ENCODE data around the gene HS3ST2.
A peak's percentile ranks its signal among the peaks of the same experiment; 100 is the strongest.
"Not testable (repeated sequence)": the region's sequence is repeated elsewhere in the genome, so short reads cannot be mapped to it uniquely, and the experiment has no call there.

Gene HS3ST2

DNA sequence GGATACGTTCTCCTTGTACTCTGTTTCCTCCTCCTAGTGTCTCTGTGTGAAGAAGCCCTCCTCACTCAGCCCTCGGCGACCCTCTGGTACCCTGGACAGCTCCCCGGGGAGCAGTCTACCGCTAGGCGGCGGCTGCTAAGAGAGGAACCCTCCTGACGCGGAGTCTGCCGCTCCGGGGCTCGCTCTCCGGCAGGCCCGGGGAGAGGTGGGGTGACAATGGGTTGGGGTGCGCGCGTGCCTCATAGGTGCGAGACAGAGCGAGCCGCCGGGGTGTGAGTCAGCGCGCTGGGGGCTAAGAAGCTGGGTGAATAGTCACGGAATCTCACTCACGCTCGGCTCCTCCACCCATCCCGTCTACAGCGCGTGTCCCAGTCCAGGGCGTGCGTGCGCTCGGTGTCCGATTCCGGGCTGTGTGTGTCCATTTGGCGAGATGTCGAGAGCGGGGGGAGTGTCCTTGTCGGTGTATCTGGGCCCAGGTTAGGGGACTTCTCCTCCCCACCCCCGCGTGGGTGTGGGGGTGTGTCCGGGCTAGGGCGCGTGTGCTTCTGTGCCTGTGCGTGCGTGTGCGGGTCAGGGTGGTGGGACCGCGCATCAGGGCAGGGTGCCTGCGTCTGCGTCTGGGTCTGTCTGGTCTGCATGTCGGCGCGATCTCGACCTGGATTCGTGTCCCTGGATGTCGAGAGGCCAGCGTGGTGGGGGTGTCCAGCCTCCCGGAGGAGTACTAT lies 577 bp upstream of the HS3ST2 start:
- DNase-seq (ENCODE audit: low read depth in 1 of 2, low spot score in 1 of 2): peak in 1 of 2 donors; percentile 17

DNA sequence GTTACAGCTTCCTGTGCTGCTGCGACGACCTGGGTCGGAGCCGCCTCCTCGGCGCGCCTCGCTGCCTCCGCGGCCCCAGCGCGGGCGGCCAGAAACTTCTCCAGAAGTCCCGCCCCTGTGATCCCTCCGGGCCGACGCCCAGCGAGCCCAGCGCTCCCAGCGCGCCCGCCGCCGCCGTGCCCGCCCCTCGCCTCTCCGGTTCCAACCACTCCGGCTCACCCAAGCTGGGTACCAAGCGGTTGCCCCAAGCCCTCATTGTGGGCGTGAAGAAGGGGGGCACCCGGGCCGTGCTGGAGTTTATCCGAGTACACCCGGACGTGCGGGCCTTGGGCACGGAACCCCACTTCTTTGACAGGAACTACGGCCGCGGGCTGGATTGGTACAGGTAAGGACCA lies 746 bp downstream of the HS3ST2 start:
- no peak for DNase-seq (ENCODE audit: low read depth in 1 of 2, low spot score in 1 of 2)

DNA sequence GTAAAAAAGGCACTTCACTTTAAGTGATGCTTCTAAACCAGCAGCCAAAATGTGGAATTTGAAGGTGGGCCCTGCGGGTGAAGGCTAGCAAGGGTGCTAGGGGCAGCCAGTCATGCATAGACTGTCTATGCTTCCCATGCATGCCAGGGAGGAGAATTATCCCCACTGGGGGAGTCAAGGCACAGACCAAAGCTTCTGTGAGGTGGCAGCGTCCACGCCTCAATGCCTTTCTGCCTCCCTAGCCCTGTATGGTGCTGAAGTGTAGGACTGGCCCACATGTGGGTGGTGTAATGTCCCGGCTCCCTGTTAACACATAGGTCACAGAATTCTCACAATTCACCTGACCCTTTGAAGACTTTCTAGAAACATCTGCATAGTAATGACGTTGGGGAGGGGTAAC lies 1.9 kb downstream of the HS3ST2 start:
- DNase-seq (ENCODE audit: low read depth in 1 of 2, low spot score in 1 of 2): no peak

DNA sequence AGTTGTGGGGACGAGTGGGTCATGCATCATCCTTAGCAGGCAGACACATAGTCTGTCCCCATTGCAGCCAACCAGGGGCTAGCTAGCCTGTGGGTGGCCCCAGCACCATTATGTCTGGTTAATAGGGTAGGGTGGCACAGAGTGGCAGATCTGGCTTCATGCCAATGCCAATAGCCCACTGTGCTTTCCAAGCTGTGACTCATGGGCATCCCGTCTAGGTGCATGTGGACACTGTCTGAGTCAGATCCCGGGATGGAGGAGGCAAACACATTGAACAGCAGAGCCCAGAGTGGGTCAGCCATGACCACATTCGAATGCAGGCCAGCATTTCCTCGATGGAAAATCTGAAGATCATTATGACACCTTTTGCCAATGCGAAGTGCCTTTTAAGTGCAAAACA lies 2.5 kb downstream of the HS3ST2 start:
- no peak for DNase-seq (ENCODE audit: low read depth in 1 of 2, low spot score in 1 of 2)

DNA sequence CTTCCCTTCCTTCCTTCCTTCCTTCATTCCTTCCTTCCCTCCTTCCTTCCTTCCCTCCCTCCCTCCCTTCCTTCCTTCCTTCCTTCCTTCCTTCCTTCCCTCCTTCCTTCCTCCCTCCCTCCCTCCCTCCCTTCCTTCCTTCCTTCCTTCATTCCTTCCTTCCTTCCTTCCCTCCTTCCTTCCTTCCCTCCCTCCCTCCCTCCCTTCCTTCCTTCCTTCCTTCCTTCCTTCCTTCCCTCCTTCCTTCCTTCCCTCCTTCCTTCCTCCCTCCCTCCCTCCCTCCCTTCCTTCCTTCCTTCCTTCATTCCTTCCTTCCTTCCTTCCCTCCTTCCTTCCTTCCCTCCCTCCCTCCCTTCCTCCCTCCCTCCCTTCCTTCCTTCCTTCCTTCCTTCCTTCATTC lies 4.8 kb downstream of the HS3ST2 start:
- DNase-seq (ENCODE audit: low read depth in 1 of 2, low spot score in 1 of 2): not testable (repeated sequence)

DNA sequence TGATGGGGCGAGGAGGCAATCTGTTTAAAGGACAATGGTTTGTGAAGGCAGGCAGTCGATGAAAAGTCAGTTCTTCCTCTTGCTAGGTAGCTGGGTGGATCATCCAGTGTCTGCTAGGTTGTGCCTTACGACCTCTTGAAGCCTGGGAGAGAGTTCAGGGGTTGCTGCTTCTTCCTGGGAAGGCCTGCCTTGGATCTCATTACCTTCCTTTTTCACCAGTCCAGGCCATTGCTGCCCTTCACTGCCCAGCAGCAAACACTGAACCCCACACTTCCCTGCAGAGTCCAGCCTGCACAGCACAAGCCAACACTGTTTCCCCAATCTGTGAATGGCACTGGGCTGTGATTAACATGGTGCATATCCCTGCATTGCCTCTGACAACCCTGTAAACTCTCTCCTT lies 24.7 kb downstream of the HS3ST2 start:
- DNase-seq (ENCODE audit: low read depth in 1 of 2, low spot score in 1 of 2): no peak

DNA sequence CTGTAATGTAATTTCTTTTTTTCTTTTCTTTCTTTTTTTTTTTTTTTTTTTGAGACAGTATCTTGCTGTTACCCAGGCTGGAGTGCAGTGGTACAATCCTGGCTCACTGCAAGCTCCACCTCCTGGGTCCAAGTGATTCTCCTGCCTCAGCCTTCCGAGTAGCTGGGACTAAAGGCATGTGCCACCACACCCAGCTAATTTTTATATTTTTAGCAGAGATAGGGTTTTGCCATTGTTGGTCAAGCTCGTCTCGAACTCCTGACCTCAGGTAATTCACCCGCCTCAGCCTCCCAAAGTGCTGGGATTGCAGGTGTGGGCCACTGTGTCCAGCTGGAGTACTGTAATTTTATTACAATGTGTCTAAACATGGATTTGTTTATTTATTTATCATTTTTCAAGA lies 28.1 kb downstream of the HS3ST2 start:
- DNase-seq (ENCODE audit: low read depth in 1 of 2, low spot score in 1 of 2): not testable (repeated sequence)

DNA sequence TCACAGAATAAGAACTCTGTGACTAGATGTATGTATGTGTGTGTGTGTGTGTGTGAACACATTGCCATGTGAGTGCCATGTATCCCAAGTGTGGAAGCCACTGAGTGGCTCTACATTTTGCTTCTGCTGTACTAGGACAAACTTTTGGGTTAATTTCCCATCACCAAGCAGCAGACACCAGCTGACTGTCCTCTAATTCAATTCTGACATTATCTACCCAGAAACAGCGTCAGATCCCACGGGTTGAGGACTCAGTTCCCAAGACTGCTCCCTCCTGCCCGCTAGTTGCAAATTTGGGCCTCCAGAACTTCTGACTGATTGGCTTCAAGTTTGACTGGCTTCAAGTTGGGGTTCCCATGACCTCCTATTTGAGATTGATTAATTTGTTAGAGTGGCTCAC lies 29.2 kb downstream of the HS3ST2 start:
- DNase-seq (ENCODE audit: low read depth in 1 of 2, low spot score in 1 of 2): no peak

DNA sequence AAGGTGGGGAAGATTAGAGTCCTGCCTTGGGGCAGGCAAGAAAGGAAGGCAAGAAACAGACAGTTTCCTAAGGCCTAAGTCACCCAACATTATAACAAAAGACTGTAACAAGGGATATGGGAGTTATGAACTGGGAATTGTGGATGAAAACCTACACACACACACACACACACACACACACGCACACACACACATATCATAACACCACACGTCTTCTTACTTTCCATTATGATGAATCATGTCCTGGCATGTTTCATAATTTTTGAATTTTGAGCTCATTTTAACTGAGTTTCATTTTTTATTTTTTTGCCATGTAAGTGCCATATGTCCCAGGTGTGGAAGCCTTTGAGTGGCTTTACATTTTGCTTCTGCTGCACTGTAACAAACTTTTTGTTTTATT lies 29.9 kb downstream of the HS3ST2 start:
- no peak for DNase-seq (ENCODE audit: low read depth in 1 of 2, low spot score in 1 of 2)

DNA sequence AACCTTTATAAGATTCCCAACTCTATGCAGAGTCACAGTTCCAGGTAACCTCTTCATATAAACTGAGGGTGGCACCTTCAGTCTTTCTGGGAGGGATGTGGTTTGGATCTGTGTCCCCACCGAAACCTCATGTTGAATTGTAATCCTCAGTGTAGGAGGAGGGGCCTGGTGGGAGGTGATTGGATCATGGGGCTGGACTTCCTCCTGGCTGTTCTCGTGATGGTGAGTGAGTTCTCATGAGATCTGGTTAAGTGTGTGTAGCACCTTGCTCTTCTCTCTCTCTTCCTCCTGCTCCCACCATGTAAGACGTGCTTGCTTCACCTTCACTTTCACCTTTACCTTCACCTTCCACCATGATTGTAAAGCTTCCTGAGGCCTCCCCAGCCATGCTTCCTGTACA lies 30.5 kb downstream of the HS3ST2 start:
- DNase-seq (ENCODE audit: low read depth in 1 of 2, low spot score in 1 of 2): no peak

DNA sequence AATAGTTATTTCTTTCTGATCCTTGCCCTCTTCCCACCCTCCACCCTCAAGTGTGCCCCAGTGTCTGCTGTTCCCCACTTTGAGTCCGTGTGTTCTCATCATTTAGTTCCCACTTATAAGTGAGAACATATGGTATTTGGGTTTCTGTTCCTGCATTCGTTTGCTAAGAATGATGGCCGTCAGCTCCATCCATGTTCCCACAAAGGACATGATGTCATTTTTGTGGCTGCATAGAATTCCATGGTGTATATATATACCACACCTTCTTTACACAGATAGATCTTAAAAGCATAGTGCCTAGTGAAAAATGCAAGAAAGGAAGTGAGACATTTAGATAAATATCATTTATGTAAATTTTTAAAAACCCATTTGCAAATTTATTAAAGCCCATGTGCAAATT lies 33.1 kb downstream of the HS3ST2 start:
- no peak for DNase-seq (ENCODE audit: low read depth in 1 of 2, low spot score in 1 of 2)

DNA sequence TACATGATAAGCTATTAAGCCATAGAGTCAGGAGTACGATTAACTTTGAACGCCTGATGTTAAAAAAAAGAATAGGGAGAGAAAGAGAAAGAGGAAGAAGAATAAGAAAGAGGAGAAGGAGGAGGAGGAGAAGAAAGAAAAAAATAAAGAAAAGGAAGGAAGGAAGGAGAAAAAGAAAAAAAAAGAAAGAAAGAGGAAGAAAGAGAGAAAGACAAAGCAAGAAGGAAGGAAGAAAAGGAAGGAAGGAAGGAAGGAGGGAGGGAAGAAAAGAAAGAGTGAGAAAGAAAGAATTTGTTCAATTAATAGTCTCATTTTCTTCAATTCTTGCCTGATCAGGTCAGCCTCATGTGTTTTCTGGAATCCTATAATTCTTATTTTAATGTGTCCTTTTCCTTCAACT lies 33.7 kb downstream of the HS3ST2 start:
- no peak for DNase-seq (ENCODE audit: low read depth in 1 of 2, low spot score in 1 of 2)

DNA sequence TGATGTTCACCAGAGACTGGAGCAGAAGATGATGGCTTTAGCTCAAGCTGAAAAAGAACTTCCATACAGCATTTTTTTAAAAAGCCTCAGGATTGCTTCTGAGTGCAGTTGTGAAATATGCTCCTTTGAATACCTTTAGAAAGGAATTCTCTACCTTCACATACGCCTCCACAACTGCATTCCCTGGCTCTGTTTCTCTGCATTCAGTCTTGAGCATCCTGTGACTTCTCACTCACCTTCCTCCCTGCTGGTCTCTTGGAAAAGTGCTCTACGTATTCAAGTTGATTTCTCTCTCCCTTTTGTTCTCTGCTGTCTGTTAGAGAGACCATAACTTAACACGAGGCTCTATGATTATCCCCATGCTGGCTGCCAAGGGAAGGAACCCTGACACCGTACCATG lies 34.5 kb downstream of the HS3ST2 start:
- no peak for DNase-seq (ENCODE audit: low read depth in 1 of 2, low spot score in 1 of 2)

DNA sequence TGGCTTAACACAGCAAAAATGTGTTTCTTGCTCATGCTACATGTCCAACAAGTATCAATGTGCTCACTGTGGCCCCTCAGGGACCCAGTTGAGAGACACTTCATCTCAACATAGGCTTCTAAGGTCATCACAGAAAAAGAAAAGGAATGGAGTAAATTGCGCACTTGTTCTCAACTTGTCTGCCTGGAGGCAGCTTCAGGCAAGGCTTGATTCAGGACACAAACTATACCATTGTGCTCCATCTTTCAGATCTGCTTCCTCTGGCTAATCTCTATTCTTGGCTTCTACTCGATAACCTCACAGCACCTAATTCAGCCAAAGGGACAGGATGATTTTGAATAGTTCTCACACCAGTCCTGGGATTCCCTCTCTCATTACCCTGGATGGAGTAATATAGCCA lies 35.6 kb downstream of the HS3ST2 start:
- DNase-seq (ENCODE audit: low read depth in 1 of 2, low spot score in 1 of 2): no peak

DNA sequence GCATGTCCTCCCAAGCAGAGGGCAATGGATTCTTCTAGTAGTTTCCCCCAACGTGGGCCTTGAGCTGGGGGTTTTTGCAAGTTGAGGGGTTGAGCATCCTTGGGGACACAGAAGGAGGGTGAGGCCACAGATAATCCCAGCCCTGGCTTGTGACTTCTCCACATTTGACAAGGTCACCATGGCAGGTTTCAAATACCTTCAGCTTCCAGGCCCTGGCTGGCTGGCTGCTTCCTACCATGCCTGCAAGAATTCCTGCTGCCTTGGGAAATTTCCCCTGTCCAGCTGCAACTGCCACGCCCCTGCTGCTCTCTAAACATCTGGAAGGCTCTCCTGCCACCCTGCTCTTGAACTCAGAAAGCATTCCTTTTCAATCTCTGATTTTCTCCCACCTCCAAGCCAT lies 41.3 kb downstream of the HS3ST2 start:
- DNase-seq (ENCODE audit: low read depth in 1 of 2, low spot score in 1 of 2): no peak

DNA sequence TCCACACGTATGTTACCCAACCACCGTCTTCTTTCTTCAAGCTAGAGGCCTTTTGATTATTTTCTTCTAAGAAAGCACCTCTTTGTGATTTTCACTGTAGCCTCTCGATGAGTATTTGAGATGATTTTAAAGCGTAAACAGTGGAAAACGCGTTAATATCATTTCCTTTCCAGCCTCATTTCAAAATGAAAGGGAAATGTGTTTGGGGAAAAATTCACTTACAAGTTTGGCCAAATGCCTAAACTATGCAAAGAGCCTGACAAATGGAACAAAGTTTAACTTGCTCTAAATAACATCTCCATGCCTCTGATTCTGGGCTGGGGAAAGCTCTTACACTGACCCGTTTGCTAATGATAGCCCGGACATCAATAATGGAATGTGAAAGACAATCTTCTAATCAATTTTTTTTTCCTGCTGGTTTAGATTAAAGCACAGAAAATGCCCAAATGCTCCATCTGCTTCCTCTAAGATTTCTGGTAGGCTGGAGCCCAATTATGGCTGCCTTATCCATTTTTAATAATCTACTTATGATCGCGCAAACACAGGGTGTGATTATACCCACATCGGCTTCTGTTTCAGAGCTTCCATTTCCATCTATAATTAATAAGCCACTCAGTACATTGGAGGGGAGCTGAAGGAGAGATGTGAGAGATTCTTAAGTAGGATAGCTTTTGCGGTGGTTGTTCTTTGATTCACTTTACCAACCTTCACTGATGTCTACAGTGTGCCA lies 43.5 kb downstream of the HS3ST2 start:
- no peak for DNase-seq (ENCODE audit: low read depth in 1 of 2, low spot score in 1 of 2)

DNA sequence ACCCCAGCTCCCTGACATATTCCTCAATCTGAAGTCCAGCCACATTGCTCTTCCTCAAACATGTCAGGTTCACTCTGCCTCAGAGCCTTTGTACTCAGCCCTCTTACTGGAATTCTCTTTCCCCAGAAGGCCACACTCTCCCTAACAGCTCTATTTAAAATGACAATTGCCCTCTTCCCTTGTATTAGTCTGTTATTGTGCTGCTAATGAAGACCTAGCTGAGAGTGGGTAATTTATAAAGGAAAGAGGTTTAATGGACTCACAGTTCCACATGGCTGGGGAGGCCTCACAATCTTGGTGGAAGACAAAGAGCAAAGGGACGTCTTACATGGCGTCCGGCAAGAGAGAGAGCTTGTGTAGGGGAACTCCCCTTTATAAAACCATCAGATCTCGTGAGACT lies 46.0 kb downstream of the HS3ST2 start:
- DNase-seq (ENCODE audit: low read depth in 1 of 2, low spot score in 1 of 2): no peak

DNA sequence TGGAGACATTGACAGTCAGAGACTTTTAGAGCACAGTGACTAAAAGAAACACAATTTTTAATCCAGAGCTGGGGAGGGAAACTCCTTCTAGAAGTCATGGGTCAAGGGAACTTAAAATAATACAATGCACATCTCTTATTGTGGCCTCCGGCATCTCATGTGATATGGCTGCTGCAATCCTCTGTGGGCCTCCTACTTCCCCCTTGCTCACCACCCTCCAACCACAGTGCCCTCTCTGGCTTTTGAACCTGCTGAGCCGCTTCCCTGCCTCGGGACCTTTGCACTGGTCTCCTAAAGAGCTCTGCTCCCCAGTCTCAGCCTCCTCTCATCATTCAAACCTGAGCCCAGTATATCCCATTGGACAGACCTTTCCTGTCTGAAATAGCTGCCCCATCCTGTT lies 47.6 kb downstream of the HS3ST2 start:
- no peak for DNase-seq (ENCODE audit: low read depth in 1 of 2, low spot score in 1 of 2)

DNA sequence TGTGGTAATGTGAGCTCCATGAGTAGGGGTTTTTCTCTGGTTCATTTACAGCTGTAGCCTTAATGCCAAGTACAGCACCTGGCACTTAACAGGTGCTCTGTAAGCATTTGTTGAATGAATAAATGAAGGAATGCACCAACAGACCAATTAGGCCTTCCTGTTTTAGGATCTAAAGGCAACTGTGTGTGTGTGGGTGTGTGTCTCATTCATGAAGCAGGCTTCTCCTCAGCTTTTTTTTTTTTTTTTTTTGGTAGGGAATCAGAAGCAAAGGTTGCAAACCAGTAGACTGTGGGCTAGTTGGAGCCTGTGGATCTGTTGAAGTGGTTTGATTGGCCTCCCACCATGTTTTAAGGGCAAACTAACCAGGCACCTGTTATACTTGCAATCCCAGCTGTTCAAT lies 48.1 kb downstream of the HS3ST2 start:
- no peak for DNase-seq (ENCODE audit: low read depth in 1 of 2, low spot score in 1 of 2)

DNA sequence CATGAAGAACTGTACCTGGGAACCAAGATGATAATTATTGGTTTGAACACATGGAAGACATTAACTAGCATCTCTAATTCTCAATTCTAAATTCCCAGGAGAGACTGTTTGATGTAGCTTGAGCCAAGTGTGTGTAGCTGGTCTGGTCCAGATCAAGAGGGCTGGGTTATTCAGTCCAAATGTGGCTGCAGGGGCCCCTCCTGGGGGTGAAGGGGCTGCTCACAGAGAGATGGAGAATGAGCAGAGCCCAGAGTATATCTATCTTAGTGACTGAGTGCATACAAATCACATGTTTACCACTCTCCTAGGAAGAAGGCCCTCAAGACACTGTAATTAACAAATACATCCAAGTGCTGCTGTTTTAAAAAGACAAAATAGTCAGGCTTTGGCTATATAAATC lies 50.4 kb downstream of the HS3ST2 start:
- DNase-seq (ENCODE audit: low read depth in 1 of 2, low spot score in 1 of 2): no peak

DNA sequence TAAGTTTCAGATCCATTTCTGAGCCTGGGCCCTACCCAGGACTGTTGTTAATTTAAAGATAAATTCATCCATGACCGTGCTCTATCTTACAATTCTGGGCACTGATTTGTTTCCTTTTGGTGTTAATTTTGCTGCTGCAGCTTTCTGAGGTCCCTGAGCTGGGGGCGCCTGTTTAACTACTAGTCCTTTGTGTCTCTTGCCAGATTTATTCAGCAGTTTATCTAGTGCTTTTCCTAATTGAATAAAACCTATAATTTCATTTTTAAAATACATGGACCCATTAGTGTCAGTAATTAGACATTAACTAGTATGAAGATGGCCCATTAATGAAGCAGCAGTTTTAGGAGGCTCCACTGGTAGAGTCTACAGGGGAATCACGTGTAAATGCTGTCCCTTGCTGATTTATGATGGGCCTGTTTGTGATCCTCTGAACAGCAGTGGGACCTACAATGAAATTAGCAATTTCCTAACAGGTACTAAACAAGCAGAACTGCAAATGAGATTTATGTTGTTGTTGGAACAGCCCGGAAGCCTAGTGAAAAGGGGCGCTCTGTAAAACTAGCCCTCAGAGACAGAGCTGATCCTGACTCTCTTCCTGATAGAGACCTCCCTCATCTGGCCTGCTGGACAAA lies 54.7 kb downstream of the HS3ST2 start:
- no peak for DNase-seq (ENCODE audit: low read depth in 1 of 2, low spot score in 1 of 2)

DNA sequence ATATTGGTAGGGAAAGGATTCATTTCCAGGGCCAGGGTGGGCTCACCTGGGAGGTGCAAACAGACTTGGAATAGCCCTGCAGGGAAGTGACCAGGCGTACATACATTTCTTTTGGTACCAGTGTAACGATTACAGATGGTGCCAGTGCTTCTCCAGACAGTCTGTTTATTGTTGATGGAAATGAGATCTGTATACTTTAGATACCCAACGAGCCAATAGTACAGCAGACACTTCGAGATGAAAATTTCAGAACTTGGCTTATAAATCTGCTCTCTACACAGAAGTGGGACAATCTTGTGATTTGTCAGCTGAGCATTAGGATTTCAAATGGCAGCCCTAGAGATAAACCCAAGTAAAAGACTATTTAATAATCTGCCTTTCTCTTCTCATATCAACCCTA lies 57.9 kb downstream of the HS3ST2 start:
- no peak for DNase-seq (ENCODE audit: low read depth in 1 of 2, low spot score in 1 of 2)

DNA sequence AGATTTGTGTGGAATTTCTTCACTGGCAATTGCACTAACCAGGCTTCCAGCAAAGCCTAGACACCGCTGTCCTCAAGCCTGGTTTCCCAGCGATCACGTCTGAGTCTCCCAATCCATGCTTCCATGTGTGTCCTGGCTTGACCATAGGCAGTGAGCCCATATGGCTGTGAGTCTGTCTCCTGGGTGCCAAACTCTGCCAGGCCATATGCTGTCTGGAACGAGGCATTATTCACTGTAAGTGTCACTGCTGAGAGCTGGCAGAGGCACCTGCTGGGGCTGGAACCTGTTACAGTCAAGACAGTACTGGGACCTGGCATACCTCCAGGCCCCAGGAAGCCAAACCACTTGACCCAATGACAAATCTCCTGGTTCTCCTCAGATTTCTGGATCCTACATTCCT lies 60.4 kb downstream of the HS3ST2 start:
- DNase-seq (ENCODE audit: low read depth in 1 of 2, low spot score in 1 of 2): no peak
